ENCODE data around the gene EXOC3L2. TPM values are rescaled to one million over a fixed set of nuclear protein-coding genes. Genes with fewer than 3 reads are reported as not detected.

Gene EXOC3L2
- total RNA-seq, 1 experiment from 2014 or later: 0.61 TPM

- Histone ChIP-seq H2BK5ac (ENCODE audit: insufficient read length, low read length) (no peak within 1 kb of the TSS), H2AFZ (ENCODE audit: low read length) (no peak within 1 kb of the TSS), H3K23me2 (ENCODE audit: insufficient read length, low read depth, low read length, poor library complexity, severe bottlenecking) (peaks cover 12% of the 10 kb centered on the region), H3T11ph (ENCODE audit: low read length) (no peak within 1 kb of the TSS), H3K79me1 (ENCODE audit: insufficient read depth, low read depth, low read length, poor library complexity, severe bottlenecking) (peaks cover 7% of the 10 kb centered on the region), H4K20me1 (ENCODE audit: control insufficient read depth, insufficient read depth, insufficient read length) (no peaks in the 10 kb centered on the region), H2AK5ac (ENCODE audit: insufficient read length, low read length) (no peak within 1 kb of the TSS), H2BK120ac (ENCODE audit: low read depth, low read length, poor library complexity, severe bottlenecking) (no peak within 1 kb of the TSS), H2BK12ac (ENCODE audit: insufficient read length, low read depth, low read length) (no peak within 1 kb of the TSS), H4K8ac (replicated peaks; ENCODE audit: insufficient read length, low read depth, low read length) (no peak within 1 kb of the TSS), H3K18ac (ENCODE audit: insufficient read length, low read depth, low read length) (no peak within 1 kb of the TSS), H2BK15ac (ENCODE audit: low read depth, low read length) (no peak within 1 kb of the TSS), H3K4me2 (ENCODE audit: insufficient read depth, insufficient read length, low read length) (peak within 1 kb of the TSS; percentile 71), H3K4me1 (ENCODE audit: insufficient read depth, low read length) (no peaks in the 10 kb centered on the region), H3K79me2 (ENCODE audit: insufficient read depth, low read length) (no peaks in the 10 kb centered on the region), H4K91ac (ENCODE audit: insufficient read length, low read depth, low read length) (no peak within 1 kb of the TSS), H3K56ac (ENCODE audit: insufficient read length, low read depth, low read length) (no peak within 1 kb of the TSS), H3K27ac (ENCODE audit: insufficient read length, low read depth, low read length) (no peak within 1 kb of the TSS), H3K9ac (ENCODE audit: extremely low read depth, insufficient read length, low read length) (no peak within 1 kb of the TSS), H4K5ac (ENCODE audit: insufficient read length, low read depth, low read length) (no peak within 1 kb of the TSS), H3K23ac (ENCODE audit: insufficient read length, low read depth, low read length) (no peak within 1 kb of the TSS), H3K4ac (ENCODE audit: low read depth, low read length) (no peak within 1 kb of the TSS), H3K27me3 (ENCODE audit: insufficient read depth, low read length) (peaks cover 2% of the 10 kb centered on the region; the same call in 1 of the 2 replicates), H3K9me3 (ENCODE audit: control insufficient read depth, low read depth, low read length) (no peaks in the 10 kb centered on the region), H3K14ac (ENCODE audit: insufficient read depth, low read length) (no peak within 1 kb of the TSS; the same call in 1 of the 2 replicates), H2BK20ac (ENCODE audit: low read depth, low read length, poor library complexity, severe bottlenecking) (no peak within 1 kb of the TSS)
- Mint-ChIP-seq H3K36me3 (ENCODE audit: insufficient read depth in 1 of 3, low read depth in 3 of 3) (peaks cover 0 to 7% (median 3%) of the 10 kb centered on the region in 3 experiments; a peak in 3 of 7 replicates), H3K27me3 (ENCODE audit: low read depth) (peaks cover 29% of the 10 kb centered on the region), H3K4me3 (peak within 1 kb of the TSS; percentile 83 to 87), H3K4me1 (peaks cover 16 to 23% of the 10 kb centered on the region in 2 experiments), H3K27ac (peak within 1 kb of the TSS in 2 of 3 experiments; percentile 2 to 49; a peak in 2 of 7 replicates), H3K9me3 (no peaks in the 10 kb centered on the region; a peak in 2 of 5 replicates)
- DNase-seq: peak; percentile 69
- no CpG with 5 or more reads among the region's 58 CpGs for WGBS (ENCODE audit: extremely low coverage, insufficient read length, low lambda C conversion rate)
- TF ChIP-seq CTCF (conservative IDR thresholded peaks at IDR 0.05): no peak
These were observed 5.7 kb upstream of the EXOC3L2 start, which contains the start of gene MARK4 for GRCh38 chr19:45250832-45251451. Gene MARK4 (plus strand): TSS chr19:45251271. CDS start chr19:45251589, 318 bp downstream.

All from H9 (cell line).